Measurements from ENCODE around the gene SHC3. TPM values are rescaled to one million over a fixed set of nuclear protein-coding genes. Genes with fewer than 3 reads are reported as not detected.
A peak's percentile ranks its signal among the peaks of the same experiment; 100 is the strongest.

Gene SHC3
- polyA plus RNA-seq, 1 experiment, result 1.3 TPM

DNA sequence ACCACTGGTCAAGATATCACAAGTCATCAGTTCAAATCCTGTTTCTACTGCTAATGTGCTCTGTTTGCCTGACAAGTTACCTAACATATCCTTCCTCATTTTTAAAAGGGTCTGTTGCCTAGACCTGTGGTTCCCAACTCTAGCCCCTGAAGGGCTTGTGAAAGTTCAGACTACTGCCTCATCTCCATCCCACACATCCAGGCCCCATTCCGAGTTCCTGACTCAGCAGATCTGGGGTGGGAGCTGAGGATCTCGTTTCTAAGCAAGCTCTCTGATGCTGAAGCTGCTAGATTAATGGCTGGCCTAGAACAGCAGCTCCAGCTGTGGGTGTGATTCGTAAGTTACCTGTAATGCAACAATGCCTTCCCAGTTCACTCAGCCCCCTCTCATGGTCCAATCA, 154.9 kb downstream of the SHC3 start:
- no peak for DNase-seq (ENCODE audit: low read depth)
- Histone ChIP-seq H3K27me3 (ENCODE audit: control insufficient read depth, insufficient read depth, low read length) (no peaks in the 10 kb centered on the region), H3K36me3 (ENCODE audit: control insufficient read depth, insufficient read depth, low read length) (no peaks in the 10 kb centered on the region), H3K4me3 (ENCODE audit: low read depth, low read length) (no peak overlapping the region)
- ChIA-PET POLR2A (no interaction called here), CTCF (interaction anchor here (1.3 kb wide), 1 partner anchor 7 kb away, joined by 3 read pairs; no protein-coding TSS in a partner anchor)
- TF ChIP-seq, protein P1, sequence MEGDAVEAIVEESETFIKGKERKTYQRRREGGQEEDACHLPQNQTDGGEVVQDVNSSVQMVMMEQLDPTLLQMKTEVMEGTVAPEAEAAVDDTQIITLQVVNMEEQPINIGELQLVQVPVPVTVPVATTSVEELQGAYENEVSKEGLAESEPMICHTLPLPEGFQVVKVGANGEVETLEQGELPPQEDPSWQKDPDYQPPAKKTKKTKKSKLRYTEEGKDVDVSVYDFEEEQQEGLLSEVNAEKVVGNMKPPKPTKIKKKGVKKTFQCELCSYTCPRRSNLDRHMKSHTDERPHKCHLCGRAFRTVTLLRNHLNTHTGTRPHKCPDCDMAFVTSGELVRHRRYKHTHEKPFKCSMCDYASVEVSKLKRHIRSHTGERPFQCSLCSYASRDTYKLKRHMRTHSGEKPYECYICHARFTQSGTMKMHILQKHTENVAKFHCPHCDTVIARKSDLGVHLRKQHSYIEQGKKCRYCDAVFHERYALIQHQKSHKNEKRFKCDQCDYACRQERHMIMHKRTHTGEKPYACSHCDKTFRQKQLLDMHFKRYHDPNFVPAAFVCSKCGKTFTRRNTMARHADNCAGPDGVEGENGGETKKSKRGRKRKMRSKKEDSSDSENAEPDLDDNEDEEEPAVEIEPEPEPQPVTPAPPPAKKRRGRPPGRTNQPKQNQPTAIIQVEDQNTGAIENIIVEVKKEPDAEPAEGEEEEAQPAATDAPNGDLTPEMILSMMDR (IDR thresholded peaks at IDR 0.05; ENCODE audit: insufficient read depth, low read depth, low read length), result no peak

DNA sequence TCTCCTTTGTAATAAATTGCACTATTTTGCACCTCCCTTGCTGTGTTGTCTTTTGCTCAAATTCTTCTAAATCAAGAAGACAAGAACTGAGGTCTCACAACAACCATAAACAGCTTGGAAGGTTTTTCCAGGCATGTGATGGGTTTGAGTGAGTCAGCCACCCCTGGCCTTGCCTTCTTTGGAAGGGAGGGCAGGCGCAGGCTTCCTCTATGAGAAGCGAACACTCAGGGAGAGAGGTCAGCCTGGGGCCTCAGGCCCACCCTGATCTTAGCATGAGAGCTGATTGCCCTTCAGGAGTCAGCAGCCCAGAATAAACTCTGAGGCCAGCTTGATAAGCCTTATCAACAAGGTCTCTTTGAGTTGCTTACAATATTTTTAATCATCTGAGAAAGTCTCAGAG, 155.7 kb downstream of the SHC3 start:
- no peak for DNase-seq (ENCODE audit: low read depth)
- CTCF ChIA-PET, result interaction anchor here (1.3 kb wide), 1 partner anchor 8 kb away, joined by 3 read pairs; no protein-coding TSS in a partner anchor
- H3K4me3 ChIP-seq (ENCODE audit: low read depth, low read length), result no peak overlapping the region
- TF ChIP-seq, protein P1 (IDR thresholded peaks at IDR 0.05; ENCODE audit: insufficient read depth, low read depth, low read length), result no peak
- POLR2A ChIA-PET, result no interaction called here
- no peaks in the 10 kb centered on the region for H3K36me3 ChIP-seq (ENCODE audit: control insufficient read depth, insufficient read depth, low read length)
- no peaks in the 10 kb centered on the region for H3K27me3 ChIP-seq (ENCODE audit: control insufficient read depth, insufficient read depth, low read length)

DNA sequence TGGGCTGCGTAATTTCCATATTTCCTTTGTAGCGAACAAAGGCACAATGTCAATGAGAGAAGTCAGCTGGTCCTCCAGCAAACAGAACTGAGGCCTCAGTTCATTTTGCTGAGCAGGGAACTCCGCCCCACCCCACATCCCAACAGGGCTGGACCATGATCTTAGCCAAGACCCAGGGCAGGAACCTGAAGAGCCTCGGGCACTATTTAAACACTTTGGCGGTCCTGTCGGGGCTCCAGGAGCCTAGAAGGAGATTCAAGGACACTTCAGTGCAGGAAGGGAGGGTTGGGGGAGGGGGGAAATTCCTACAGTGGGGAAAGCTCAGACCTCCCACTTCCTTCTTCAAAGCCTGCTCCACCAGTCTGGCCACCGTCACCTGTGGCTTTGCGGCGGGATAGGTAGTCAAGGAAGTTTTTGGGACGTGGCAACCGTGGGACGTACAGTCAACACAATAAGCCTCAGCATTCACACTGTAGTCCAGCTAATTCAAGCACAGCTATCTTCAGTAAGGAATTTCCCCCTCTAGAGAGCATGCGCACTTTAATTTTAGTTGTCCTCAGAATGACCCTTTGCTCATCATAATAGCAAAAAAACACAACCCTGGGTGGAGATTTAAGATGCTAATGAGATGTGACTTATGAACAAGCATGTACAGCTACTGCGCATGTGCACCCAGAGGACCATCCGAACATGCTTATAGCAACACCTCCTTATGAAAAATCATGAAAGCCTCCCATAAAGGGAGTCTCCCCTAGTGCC, 156.4 kb downstream of the SHC3 start:
- Histone ChIP-seq H3K27me3 (ENCODE audit: control insufficient read depth, insufficient read depth, low read length) (no peaks in the 10 kb centered on the region), H3K4me3 (ENCODE audit: low read depth, low read length) (no peak overlapping the region), H3K36me3 (ENCODE audit: control insufficient read depth, insufficient read depth, low read length) (no peaks in the 10 kb centered on the region)
- CTCF ChIA-PET, result interaction anchor here (1.3 kb wide), 1 partner anchor 9 kb away, joined by 3 read pairs; no protein-coding TSS in a partner anchor
- DNase-seq (ENCODE audit: low read depth), result no peak
- POLR2A ChIA-PET, result interaction anchor here (0.6 kb wide), 1 partner anchor 14 kb away, joined by 4 read pairs; no protein-coding TSS in a partner anchor
- TF ChIP-seq, protein P1 (IDR thresholded peaks at IDR 0.05; ENCODE audit: insufficient read depth, low read depth, low read length), result no peak

DNA sequence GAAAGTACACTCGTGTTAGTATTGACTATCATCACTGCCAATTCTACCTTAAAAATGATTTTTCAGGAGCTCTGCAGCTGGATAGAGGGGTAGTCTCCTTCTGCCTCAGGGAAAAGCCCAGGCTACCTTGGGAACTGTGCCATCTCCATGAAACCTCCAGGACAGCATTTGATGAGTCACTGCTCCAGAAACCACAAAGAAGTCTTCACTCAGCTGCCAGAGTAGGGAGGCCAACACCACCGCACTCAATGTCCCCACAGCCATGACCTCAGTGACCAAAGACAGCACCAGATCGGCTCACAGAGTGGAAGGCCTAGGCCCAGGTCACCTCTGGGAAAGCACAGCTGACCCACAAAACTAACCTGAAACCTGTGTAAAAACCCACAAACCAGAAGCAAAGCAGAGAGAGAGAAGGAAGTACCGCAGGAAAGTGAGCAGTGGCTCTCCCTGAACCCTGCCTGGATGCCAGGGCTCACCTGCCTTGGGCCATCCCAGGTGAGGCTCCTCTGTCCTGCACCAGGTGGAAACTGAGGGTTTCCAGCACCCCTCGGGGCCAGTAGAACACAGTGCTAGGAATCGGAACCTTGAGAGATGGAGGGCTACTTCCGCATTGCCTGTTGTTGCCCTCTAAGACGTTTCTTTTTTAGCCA, 157.3 kb downstream of the SHC3 start:
- Histone ChIP-seq H3K4me3 (ENCODE audit: low read depth, low read length) (no peak overlapping the region), H3K36me3 (ENCODE audit: control insufficient read depth, insufficient read depth, low read length) (no peaks in the 10 kb centered on the region), H3K27me3 (ENCODE audit: control insufficient read depth, insufficient read depth, low read length) (no peaks in the 10 kb centered on the region)
- DNase-seq (ENCODE audit: low read depth), result peak; percentile 60
- ChIA-PET POLR2A (no interaction called here), CTCF (interaction anchor here (0.8 to 1.3 kb wide), 4 partner anchors 11 to 276 kb away, joined by 3 read pairs; no protein-coding TSS in a partner anchor)
- TF ChIP-seq, protein P1 (IDR thresholded peaks at IDR 0.05; ENCODE audit: insufficient read depth, low read depth, low read length), result no peak

DNA sequence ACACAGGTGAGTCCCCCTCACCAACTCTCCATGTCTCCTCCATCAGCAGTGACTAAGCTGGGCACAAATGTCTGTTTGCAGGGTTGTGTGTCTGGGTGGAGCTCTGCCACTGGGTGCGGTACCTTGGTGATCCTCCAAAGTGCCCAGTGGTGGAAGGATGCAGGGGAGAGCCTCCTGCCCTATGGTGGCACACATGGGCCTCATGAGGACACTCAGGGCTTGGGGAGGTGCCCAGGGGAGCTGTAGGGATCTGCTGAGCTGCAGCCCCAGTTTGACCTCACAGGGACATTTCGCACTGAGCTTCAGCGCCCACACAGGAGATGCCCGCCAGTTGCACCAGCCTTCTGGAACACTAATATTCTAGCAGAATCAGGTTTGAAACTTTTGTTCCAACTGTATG, 157.9 kb downstream of the SHC3 start:
- TF ChIP-seq, protein P1 (IDR thresholded peaks at IDR 0.05; ENCODE audit: insufficient read depth, low read depth, low read length), result no peak
- Histone ChIP-seq H3K27me3 (ENCODE audit: control insufficient read depth, insufficient read depth, low read length) (no peaks in the 10 kb centered on the region), H3K4me3 (ENCODE audit: low read depth, low read length) (no peak overlapping the region), H3K36me3 (ENCODE audit: control insufficient read depth, insufficient read depth, low read length) (no peaks in the 10 kb centered on the region)
- ChIA-PET CTCF (interaction anchor here (0.8 to 1.3 kb wide), 4 partner anchors 10 to 275 kb away, joined by 3 read pairs; no protein-coding TSS in a partner anchor), POLR2A (no interaction called here)
- no peak for DNase-seq (ENCODE audit: low read depth)

Data from BJ (cell line).